Suprapubic skin (tissue), 3 donors: ENCODE results near the gene SSR1.

Experiments
- EP300 ChIP-seq: sonication (generic); formaldehyde crosslinking; IDR thresholded peaks from one replicate; pipeline ENCODE4 v1.6.1; 2017; ENCODE audit warnings: antibody characterized with exemption
- TF ChIP-seq, protein P1 (sequence below), 2 donors: fragments of 200-600 bp in 1 of 2; fragments of 450-650 bp in 1 of 2; sonication (generic) in 1 of 2; IDR thresholded peaks; one replicate each; pipeline ENCODE4 v1.5.1; 2016 to 2019; ENCODE audit warnings: antibody characterized with exemption in 2 of 2, mild to moderate bottlenecking in 1 of 2, moderate library complexity in 1 of 2

DNA sequence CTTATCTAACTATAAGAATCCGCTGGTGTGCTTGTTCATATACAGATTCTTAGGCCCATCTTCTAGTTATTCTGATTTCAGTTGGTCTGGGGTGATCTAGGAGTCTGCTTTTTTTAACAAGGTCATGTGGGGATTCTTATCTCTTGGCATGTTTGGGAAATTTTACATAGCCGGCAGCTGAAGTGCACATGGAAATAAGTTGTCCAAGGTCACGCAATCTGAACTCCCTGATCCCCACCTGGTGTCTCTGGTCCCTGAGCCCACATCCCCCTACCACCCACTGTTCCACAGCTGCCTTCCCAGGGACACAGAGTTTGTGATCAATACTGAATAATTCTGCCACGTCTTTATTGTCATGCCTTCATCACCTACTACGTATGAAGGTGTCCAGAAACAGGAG, 90.8 kb downstream of the SSR1 start:
- TF ChIP-seq EP300, result no peak
- TF ChIP-seq, protein P1, sequence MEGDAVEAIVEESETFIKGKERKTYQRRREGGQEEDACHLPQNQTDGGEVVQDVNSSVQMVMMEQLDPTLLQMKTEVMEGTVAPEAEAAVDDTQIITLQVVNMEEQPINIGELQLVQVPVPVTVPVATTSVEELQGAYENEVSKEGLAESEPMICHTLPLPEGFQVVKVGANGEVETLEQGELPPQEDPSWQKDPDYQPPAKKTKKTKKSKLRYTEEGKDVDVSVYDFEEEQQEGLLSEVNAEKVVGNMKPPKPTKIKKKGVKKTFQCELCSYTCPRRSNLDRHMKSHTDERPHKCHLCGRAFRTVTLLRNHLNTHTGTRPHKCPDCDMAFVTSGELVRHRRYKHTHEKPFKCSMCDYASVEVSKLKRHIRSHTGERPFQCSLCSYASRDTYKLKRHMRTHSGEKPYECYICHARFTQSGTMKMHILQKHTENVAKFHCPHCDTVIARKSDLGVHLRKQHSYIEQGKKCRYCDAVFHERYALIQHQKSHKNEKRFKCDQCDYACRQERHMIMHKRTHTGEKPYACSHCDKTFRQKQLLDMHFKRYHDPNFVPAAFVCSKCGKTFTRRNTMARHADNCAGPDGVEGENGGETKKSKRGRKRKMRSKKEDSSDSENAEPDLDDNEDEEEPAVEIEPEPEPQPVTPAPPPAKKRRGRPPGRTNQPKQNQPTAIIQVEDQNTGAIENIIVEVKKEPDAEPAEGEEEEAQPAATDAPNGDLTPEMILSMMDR (IDR thresholded peaks at IDR 0.05), result no peak
